Left forelimb (tissue), 1 donor: ENCODE data around the gene ZCCHC18.

Experiments used
- DNase-seq: peaks from one replicate; pipeline ENCODE4 v3.0.0-alpha.2; 2018; ENCODE audit warnings: low spot score

Gene ZCCHC18

GRCh38 chrX:104134583-104135261 lies 22.4 kb downstream of the ZCCHC18 start:
- no peak for DNase-seq

- DNase-seq: no peak
These were observed 23.4 kb downstream of the ZCCHC18 start for GRCh38 chrX:104135677-104136076.

GRCh38 chrX:104136241-104137019 lies 24.1 kb downstream of the ZCCHC18 start:
- peak; percentile 69 for DNase-seq

GRCh38 chrX:104137496-104137895 lies 25.2 kb downstream of the ZCCHC18 start:
- no peak for DNase-seq

GRCh38 chrX:104141087-104141760 lies 28.9 kb downstream of the ZCCHC18 start:
- no peak for DNase-seq

GRCh38 chrX:104151037-104151436 lies 38.7 kb downstream of the ZCCHC18 start:
- DNase-seq: no peak

- DNase-seq: peak; percentile 85
These were observed 44.6 kb downstream of the ZCCHC18 start, which contains the start of gene SLC25A53 for GRCh38 chrX:104156630-104157529. Gene SLC25A53, minus strand, starts transcription at chrX:104157009. Its CDS starts 51,752 bp downstream, at chrX:104105257.
